ENCODE results near the gene NOL6. TPM values are rescaled to one million over a fixed set of nuclear protein-coding genes. Genes with fewer than 3 reads are reported as not detected.

Gene NOL6
- total and polyA plus RNA-seq, 10 donors: 20.0 to 48.1 (median 26.5) TPM

GRCh38 chr9:33416996-33417395, 56.7 kb downstream of the NOL6 start:
- Histone ChIP-seq H3K27ac (peak overlapping the region in 1 of 8 donors; percentile 23), H3K27me3 (replicated peaks in 1 of 7) (no peaks in the 10 kb centered on the region), H3K9me3 (no peaks in the 10 kb centered on the region), H3K36me3 (no peaks in the 10 kb centered on the region), H3K4me1 (peaks cover 0 to 33% (median 19%) of the 10 kb centered on the region in 6 donors), H3K4me3 (no peak overlapping the region)
- TF ChIP-seq POLR2A (IDR thresholded peaks at IDR 0.05) (no peak), CTCF (IDR thresholded peaks at IDR 0.05 in 8 of 11, conservative IDR thresholded peaks at IDR 0.05 in 3 of 11) (no peak), POLR2AphosphoS5 (IDR thresholded peaks at IDR 0.05) (no peak)
- intact Hi-C loops (cut with DNase I; ENCODE audit: low total_unique reads): no loop called here
- DNase-seq: no peak
- WGBS, 5 donors: 51 to 85% (median 63%) methylated on average over 4 to 5 of the region's 5 CpGs

GRCh38 chr9:33415501-33416038, 58.2 kb downstream of the NOL6 start:
- peaks cover 0 to 33% (median 19%) of the 10 kb centered on the region in 6 donors for H3K4me1 ChIP-seq
- no peak for TF ChIP-seq POLR2A (IDR thresholded peaks at IDR 0.05)
- TF ChIP-seq POLR2AphosphoS5 (IDR thresholded peaks at IDR 0.05): no peak
- TF ChIP-seq CTCF (IDR thresholded peaks at IDR 0.05 in 8 of 11, conservative IDR thresholded peaks at IDR 0.05 in 3 of 11): peak; percentile 45 to 81 (median 70)
- peak; percentile 89 for DNase-seq
- no peaks in the 10 kb centered on the region for H3K27me3 ChIP-seq (replicated peaks in 1 of 7)
- H3K36me3 ChIP-seq: no peaks in the 10 kb centered on the region
- WGBS, 5 donors: 41 to 50% (median 42%) methylated on average over 9 of the region's 9 CpGs
- peak overlapping the region in 3 of 8 donors; percentile 31 to 66 (median 34) for H3K27ac ChIP-seq
- intact Hi-C loops (cut with DNase I; ENCODE audit: low total_unique reads): no loop called here
- H3K9me3 ChIP-seq: no peaks in the 10 kb centered on the region
- no peak overlapping the region for H3K4me3 ChIP-seq

- no peaks in the 10 kb centered on the region for H3K36me3 ChIP-seq
- intact Hi-C loops (cut with DNase I; ENCODE audit: low total_unique reads): no loop called here
- H3K27ac ChIP-seq: peak overlapping the region in 2 of 8 donors; percentile 34 to 51
- TF ChIP-seq POLR2A (IDR thresholded peaks at IDR 0.05): no peak
- TF ChIP-seq POLR2AphosphoS5 (IDR thresholded peaks at IDR 0.05): no peak
- no peak for TF ChIP-seq CTCF (IDR thresholded peaks at IDR 0.05 in 8 of 11, conservative IDR thresholded peaks at IDR 0.05 in 3 of 11)
- no peaks in the 10 kb centered on the region for H3K9me3 ChIP-seq
- no peak overlapping the region for H3K4me3 ChIP-seq
- peak; percentile 44 for DNase-seq
- WGBS, 5 donors: 68 to 76% (median 73%) methylated on average over 10 to 13 of the region's 13 CpGs
- no peaks in the 10 kb centered on the region for H3K27me3 ChIP-seq (replicated peaks in 1 of 7)
- H3K4me1 ChIP-seq: peaks cover 0 to 33% (median 19%) of the 10 kb centered on the region in 6 donors
These were observed 58.7 kb downstream of the NOL6 start for GRCh38 chr9:33414889-33415500.

GRCh38 chr9:33414268-33414667, 59.5 kb downstream of the NOL6 start:
- H3K4me3 ChIP-seq: no peak overlapping the region
- no peaks in the 10 kb centered on the region for H3K36me3 ChIP-seq
- DNase-seq: no peak
- intact Hi-C loops (cut with DNase I; ENCODE audit: low total_unique reads): no loop called here
- peak overlapping the region in 1 of 8 donors; percentile 51 for H3K27ac ChIP-seq
- 28 to 46% (median 40%) methylated on average over 3 of the region's 3 CpGs for WGBS, 5 donors
- H3K27me3 ChIP-seq (replicated peaks in 1 of 7): no peaks in the 10 kb centered on the region
- H3K4me1 ChIP-seq: peaks cover 0 to 33% (median 19%) of the 10 kb centered on the region in 6 donors
- TF ChIP-seq POLR2A (IDR thresholded peaks at IDR 0.05): no peak
- no peak for TF ChIP-seq CTCF (IDR thresholded peaks at IDR 0.05 in 8 of 11, conservative IDR thresholded peaks at IDR 0.05 in 3 of 11)
- TF ChIP-seq POLR2AphosphoS5 (IDR thresholded peaks at IDR 0.05): no peak
- H3K9me3 ChIP-seq: no peaks in the 10 kb centered on the region
